ENCODE data around the gene BMAL1.

DNA sequence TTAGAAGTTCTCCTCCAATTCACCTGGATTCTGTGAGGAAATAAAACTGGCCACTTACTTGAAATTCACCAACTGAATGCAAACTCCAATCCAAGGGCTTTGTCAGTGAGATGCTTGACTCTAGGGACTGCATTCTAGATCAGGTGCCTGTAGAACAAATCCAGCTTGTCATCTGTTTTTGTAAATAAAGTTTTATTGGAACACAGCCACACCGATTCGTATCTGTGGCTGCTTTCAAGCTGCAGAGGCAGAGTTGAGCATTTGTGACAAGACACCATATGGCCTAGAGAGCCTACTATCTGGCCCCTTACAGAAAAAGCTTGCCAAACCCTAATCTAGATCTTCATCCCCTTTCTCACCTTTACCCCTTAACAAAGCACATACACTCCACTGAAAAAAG, 103.1 kb downstream of the BMAL1 start:
- TF ChIP-seq EZH2 (IDR thresholded peaks at IDR 0.05; ENCODE audit: low read length, unreplicated experiment): no peak
- TF ChIP-seq, protein P1, sequence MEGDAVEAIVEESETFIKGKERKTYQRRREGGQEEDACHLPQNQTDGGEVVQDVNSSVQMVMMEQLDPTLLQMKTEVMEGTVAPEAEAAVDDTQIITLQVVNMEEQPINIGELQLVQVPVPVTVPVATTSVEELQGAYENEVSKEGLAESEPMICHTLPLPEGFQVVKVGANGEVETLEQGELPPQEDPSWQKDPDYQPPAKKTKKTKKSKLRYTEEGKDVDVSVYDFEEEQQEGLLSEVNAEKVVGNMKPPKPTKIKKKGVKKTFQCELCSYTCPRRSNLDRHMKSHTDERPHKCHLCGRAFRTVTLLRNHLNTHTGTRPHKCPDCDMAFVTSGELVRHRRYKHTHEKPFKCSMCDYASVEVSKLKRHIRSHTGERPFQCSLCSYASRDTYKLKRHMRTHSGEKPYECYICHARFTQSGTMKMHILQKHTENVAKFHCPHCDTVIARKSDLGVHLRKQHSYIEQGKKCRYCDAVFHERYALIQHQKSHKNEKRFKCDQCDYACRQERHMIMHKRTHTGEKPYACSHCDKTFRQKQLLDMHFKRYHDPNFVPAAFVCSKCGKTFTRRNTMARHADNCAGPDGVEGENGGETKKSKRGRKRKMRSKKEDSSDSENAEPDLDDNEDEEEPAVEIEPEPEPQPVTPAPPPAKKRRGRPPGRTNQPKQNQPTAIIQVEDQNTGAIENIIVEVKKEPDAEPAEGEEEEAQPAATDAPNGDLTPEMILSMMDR (conservative IDR thresholded peaks at IDR 0.05; ENCODE audit: low read depth, low read length): no peak
- TF ChIP-seq EZH2phosphoT487 (IDR thresholded peaks at IDR 0.05; ENCODE audit: borderline replicate concordance, low read length): no peak
